Stimulated activated CD8-positive, alpha-beta memory T cell treated with anti-CD3 and anti-CD28 coated beads, Interleukin-4, amount 100 ng/mL, for 48 hours (primary cell): ENCODE data around the gene MAK.
"Not testable (repeated sequence)": the region's sequence is repeated elsewhere in the genome, so short reads cannot be mapped to it uniquely, and the experiment has no call there.

Source experiments
- DNase-seq: peaks from one replicate; pipeline ENCODE4 v3.0.0-alpha.2; 2020

MAK gene

GRCh38 chr6:10771371-10771894 lies 66.9 kb downstream of the MAK start:
- no peak for DNase-seq

GRCh38 chr6:10769419-10769818 lies 68.9 kb downstream of the MAK start:
- DNase-seq = no peak

DNA sequence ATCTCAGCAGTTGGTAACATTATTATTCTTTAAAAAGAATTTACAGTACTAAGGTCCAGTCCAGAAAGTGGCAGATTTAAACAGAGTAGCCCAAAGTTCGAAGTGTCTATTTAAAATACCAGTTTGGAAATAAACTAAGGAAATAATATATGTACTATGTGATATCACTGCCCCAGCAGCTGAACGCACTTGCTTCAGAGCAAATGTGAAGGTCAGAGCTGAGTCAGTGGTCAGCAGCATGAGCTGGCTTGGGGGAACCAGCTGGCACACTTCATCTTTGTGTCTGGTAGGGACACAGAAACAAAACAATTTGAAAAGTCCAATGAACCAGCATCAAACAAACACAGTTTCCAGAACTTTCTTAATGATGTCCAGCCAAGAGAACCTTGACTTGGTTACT lies 75.3 kb downstream of the MAK start:
- DNase-seq = no peak

GRCh38 chr6:10759884-10760329 lies 78.4 kb downstream of the MAK start:
- DNase-seq = no peak

DNA sequence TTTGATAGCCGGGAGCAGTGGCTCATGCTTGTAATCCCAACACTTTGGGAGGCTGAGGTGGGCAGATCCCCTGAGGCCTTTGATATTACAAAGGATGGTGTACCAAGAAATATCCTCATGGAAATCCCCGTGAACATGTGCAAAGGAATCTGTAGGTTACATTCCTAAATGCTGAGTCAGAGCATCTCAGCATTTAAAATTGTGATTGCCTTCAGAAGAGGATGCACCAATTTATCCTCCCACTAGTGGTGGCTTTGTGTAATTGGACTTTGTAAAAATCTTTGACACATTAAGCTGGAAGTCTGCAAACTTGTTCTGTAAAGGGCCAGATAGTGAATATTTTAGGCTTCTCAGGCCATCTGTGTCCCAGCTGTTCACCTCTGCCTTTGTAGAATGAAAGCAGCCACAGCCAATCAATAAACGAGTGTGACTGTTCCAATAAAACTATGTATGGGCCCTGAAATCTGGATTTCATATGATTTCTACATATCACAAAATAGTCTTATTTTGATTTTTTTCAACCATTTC lies 79.0 kb downstream of the MAK start:
- no peak for DNase-seq

- DNase-seq = no peak
Measured at GRCh38 chr6:10756085-10756484, 82.3 kb downstream of the MAK start.

DNA sequence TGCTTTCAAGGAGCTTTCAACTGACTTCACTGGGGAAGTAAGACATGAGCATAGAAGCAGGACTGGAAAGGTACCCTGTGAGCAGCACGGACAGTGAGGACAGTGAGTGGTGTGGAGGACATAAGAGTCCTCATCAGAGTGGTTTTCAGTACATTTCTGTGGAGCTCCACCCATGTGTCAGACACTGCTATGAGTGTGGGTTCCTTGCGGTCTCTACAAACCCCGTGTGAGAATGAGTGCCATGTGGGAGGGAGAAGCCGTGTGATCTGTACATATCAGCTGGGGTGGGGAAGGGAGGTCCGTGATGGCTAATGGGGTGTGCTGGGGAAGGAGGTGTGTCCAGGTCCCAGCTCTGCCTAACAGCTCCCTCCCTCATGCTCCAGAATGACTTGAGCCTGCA lies 86.6 kb downstream of the MAK start:
- DNase-seq = not testable (repeated sequence)

DNA sequence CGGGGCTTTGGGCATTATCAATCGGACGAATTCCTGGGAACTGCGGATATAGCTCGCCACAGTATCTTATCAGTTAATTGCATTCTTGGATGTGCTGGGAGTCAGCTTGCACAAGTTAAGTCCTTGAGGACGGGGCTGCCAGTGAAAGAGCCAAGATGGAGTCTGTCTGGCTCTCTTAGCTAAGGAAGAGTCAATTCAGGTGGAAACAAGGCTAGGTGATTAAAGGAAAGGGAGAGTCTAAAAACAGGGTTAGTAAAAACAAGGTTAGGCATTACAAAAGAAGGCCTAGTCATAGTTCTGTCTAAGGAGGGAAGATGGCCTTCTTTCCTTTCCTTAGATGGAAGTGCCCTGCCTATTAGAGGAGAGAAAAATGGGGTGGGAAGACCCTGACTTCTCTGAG lies 87.8 kb downstream of the MAK start:
- not testable (repeated sequence) for DNase-seq

DNA sequence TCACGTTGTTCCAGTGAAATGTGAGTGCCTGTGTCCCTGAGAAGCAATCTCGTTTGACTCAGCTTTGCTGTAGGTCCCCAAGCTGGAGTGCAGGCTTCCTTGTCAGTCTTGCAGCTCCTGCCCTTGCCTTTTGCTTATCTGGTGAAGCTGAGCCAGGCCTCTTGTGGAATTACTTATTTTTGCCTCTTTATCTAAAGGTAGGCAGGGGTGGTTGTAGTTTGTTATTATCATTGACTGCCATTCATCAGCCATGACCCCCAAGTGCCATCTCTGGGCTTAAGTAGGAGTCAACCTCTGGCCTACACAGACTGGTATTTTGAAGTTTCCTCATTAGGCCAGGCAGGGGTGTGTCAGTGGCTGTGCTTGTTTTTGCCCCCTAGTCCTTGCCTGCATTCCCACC lies 88.6 kb downstream of the MAK start:
- DNase-seq = no peak

- DNase-seq = peak; percentile 100
Measured at GRCh38 chr6:10747251-10747972, 90.9 kb downstream of the MAK start, which contains the start of gene TMEM14B. Gene TMEM14B (plus strand): TSS chr6:10747805. CDS start chr6:10749246, 1,441 bp downstream.

DNA sequence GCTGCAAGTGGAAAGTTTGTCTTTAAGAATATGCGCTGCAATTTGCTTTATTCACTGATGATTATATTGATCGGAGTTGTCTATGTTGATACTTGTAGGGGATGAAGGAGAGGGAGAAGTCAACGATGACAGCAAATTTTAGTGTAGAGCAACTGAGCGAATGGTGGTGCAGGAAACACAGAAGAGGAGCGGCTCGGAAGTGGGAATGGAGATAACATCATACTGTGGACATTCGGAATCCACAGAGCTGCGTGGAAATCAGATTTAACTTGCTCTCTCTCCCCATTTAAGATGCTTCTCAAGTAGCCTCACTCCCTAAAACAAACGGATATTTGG lies 91.5 kb downstream of the MAK start:
- DNase-seq = no peak

- no peak for DNase-seq
Measured at GRCh38 chr6:10745116-10745515, 93.2 kb downstream of the MAK start.

DNA sequence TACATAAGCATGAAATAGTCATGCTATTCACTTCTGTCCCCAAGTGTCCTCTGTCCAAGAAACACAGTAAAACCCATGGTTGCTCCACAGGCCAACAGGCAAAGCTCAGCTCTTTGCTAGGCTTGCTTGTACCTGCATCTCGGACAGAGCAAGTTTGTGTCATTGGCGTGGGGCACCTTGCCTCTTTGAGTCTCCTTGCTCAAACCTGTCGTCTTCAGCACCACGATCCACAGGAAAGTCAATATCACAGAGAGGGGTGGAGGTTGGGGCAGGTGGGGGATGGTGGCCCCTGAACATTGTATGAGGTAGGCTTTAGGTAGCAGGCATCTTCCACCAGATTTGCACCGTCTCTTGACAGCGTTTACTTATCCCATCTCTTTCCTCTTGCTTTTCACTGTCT lies 94.8 kb downstream of the MAK start:
- no peak for DNase-seq

DNA sequence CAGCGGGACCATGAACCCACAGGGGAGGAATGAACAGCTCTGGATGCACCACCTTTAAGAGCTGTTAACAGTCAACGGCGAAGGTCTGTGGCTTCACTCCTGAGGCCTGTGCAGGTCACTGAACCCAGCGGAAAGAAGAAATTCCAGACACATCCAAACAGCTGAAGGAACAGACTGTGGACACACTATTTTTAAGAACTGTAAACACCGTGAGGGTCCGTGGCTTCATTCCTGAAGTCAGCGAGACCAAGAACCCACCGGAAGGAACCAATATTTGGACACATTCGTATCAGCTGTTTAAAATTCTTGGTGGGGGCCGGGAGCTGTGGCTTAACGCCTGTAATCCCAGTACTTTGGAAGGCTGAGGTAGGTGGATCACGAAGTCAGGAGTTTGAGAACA lies 96.1 kb downstream of the MAK start:
- DNase-seq = no peak

GRCh38 chr6:10741643-10742042 lies 96.7 kb downstream of the MAK start:
- DNase-seq = not testable (repeated sequence)

- DNase-seq = no peak
Measured at GRCh38 chr6:10740061-10740460, 98.3 kb downstream of the MAK start.

DNA sequence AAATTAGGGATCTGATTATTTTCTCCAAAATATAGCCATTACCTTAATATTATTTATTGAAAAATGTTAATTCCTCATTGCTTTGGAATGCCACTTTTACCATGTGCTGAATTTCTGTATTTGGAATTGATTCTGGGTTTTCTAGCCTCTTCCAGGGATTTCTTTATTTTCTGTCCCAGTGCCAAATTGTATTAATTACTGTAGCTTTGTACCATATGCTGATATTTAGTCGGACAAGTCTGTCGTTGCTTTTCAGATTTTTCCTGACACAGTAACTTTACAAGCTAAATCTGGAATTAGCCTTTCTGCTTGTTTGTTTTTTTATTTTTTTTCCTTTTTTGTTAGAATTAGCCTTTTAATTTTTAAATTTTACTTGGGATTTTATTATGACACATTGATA lies 101.6 kb downstream of the MAK start:
- DNase-seq = no peak

- DNase-seq = no peak
Measured at GRCh38 chr6:10733863-10734262, 104.5 kb downstream of the MAK start.

- DNase-seq = no peak
Measured at GRCh38 chr6:10733151-10733715, 105.1 kb downstream of the MAK start.

DNA sequence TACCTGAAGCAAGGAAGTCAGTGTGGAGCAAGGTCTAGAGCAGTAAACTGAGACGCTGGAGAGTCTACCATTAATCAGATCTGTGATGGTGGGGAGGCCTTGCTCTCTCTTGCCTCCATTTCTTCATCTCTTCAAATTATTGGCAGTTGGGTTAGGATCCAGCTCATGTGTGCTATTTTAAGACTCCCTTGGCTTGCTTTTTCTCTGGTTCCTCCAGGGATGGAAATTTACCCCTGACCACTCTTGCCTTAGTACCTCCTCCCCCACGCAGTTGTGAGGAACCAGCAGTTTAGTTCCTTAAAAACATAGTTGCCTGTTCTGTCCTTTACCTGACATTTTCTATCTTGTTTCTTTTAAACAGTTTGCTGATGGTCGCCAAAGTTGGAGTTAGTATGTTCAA lies 108.1 kb downstream of the MAK start:
- no peak for DNase-seq

GRCh38 chr6:10725716-10726115 lies 112.6 kb downstream of the MAK start:
- DNase-seq = no peak

DNA sequence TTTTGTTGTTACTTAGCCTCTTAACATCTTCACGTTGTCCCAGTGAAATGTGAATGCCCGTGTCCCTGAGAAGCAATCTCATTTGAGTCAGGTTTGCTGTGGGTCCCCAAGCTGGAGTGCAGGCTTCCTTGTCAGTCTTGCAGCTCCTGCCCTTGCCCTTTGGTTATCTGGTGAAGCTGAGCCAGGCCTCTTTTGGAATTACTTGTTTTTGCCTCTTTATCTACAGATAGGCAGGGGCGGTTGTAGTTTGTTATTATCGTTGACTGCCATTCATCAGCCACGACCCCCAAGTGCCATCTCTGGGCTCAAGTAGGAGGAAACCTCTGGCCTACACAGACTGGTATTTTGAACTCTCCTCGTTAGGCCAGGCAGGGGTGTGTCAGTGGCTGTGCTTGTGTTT lies 113.3 kb downstream of the MAK start:
- no peak for DNase-seq

DNA sequence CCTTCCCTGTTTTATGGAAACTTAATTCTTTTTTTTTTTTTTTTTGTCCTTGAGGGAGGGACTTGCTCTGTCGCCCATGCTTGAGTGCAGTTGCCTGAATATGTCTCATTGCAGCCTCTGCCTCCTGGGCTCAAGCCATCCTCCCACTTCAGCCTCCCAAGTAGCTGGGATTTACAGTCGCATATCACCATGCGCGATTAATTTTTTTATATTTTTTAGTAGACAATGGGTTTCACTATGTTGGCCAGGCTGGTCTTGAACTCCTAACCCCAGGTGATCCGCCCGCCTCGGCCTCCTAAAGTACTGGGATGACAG lies 114.8 kb downstream of the MAK start:
- peak; percentile 24 for DNase-seq

DNA sequence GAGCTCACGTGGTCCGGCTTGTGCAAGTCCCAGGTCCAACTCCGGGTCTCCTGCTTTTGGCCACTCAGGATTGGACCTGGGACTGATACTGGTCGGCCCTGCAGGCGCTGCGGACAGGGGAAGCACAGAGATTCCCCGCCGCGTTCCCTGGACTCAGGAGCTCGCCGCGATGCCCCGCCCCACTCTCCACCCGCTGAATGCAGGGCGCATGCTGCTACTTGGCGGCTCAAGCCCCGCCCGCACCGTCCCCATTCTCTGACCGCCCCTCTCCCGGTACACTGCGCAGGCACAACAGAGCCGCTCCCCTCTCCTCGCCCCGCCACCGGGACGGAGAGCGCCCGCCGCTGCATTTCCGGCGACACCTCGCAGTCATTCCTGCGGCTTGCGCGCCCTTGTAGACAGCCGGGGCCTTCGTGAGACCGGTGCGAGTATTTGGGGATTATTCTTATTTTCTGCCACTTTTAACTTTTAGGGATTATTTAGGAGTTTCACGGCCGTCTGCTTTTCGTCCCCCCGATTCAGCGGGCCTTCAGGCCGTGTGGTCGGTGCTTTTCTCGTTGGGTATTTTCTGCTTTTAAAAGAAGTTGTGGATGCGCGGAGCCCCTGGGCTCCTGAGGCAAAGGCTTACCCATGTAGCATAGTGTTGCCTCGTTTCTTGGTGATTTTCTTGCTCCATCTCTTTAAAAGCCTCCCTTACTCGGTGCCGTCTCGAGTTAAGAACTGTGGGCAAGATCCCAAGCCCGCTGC lies 115.3 kb downstream of the MAK start, which contains the start of gene TMEM14C:
Gene TMEM14C, plus strand, starts transcription at position 251 of the 747 bp plus-strand sequence. CDS start 1,544 bp downstream, outside the sequence.
- DNase-seq = peak; percentile 94
